ENCODE data around the gene TEAD1.
"Not testable (repeated sequence)": the region's sequence is repeated elsewhere in the genome, so short reads cannot be mapped to it uniquely, and the experiment has no call there.

The TEAD1 gene

DNA sequence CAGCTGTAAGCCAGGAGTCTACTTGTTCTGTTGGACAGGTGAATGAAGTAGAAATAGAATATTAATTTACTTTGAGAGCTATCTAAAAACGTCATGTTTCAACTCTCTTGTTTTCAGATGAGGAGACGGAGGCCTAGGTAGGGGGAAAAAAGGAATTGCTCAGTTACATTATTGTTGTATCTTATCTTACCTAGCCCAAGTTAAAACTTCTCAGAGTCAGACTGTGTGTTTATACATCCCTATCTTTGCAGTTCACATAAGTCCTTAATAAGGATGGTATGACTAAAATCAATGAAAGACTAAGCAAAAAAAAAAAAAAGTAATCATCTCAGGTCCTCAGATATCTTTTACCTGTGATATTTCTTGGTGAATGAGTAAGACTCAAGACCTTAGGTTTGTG, 62.8 kb downstream of the TEAD1 start:
- DNase-seq (ENCODE audit: low read depth), result no peak

- DNase-seq (ENCODE audit: low read depth), result no peak
Measured at GRCh38 chr11:12741671-12742216, 67.5 kb downstream of the TEAD1 start.

DNA sequence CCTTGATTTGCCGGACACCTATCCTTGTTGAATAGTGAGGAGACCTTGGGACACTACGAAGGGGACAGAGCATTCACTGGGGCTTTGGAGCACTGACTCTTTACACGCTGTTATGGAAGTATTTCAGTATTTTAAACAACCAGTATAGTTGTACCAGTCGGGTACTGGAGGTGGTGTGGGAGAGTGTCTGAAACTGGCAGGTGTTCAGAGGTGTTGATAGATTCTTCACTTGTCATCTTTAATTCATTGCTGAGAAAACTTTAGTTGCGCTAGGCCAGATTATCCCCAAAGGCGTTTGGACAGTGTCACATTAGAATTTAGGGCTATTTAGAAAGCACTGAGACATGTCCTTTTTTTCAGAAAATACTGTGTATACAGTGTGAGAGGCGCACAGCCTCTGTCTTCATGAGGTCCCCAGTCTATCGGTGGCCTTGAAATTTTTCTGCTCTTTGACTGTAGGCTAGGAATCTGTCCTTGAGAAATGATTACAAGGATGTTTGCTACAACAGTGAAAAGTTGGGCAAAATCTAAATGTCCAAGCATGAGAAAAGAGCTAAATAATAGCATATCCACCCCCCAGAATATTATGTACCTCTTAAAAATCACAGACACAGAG, 69.7 kb downstream of the TEAD1 start:
- DNase-seq (ENCODE audit: low read depth), result no peak

DNA sequence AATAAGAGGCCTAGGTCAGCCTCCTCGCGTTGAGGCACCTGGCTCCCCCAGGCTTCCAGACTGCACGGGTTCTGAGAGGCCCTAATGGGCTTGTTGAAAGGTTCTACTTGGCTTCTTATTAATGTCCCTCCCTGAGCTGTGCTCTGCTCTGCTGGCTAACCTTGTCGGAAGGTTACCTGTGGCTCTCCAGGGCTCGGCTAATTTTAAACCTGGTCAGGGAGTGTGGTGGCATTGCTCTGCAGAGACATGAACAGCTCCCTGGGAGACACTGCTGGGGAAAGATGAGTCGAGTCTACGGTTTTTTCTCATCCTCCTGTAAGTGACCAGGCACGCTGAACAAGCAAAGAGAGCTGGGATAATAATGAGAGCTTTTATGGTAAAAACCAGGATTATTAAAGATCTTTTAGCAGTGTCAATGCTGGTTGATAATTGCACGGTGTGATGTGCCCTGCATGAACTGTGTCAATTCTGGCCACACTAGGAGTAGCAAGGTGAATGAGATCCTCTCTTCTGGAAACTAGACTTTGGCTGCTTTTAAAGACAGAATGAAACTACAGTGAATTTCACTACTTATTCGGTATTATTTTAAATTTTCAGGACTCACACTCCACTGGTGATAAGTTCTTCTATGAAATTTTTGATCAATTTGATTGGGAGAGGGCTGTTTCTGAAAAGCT, 70.7 kb downstream of the TEAD1 start:
- DNase-seq (ENCODE audit: low read depth), result no peak

GRCh38 chr11:12745787-12746186, 71.6 kb downstream of the TEAD1 start:
- no peak for DNase-seq (ENCODE audit: low read depth)

DNA sequence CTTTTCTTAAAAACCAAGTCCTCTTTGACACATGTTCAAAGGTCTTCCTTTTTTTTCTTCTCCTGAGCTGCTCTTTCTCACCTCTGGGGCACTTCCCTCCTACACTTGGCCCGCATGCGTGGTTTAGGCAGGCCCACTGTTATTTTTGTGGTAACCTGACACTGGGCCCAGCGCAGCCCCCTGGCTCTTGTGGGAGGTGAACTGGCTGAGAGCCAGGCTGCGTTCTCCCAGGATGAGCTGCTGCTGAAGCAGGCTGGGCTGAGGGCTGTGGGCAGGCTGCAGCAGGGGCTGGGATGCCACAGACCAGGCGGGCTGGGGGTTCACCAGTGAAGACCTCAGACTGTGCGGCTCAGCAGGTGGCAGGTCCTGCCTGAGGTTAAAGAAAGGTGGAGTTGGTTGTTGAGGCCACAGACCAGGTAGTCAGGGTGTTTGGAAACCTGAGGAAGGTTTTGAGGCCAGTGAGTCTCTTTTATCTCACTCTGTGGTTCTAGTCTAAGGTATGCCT, 72.4 kb downstream of the TEAD1 start:
- DNase-seq (ENCODE audit: low read depth), result no peak

DNA sequence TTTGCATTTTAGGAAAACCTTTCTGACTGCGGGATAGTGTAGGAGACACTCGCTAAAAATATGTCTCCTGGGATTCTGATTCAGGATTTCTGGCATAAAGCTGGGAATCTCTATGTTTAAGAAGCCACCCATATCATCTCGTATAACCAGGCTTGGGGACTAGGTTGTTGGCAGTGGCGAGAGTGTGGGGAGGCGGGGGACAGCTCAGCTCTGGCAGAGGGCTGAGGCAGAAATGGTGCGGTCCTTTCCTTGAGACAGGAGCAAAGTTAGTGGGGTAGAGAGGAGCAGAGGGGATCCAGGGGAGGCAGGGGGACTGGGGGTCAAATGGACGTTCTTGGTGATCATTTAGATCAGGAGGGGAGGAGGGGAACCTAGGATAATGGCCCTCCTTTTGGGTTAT, 74.3 kb downstream of the TEAD1 start:
- no peak for DNase-seq (ENCODE audit: low read depth)

DNA sequence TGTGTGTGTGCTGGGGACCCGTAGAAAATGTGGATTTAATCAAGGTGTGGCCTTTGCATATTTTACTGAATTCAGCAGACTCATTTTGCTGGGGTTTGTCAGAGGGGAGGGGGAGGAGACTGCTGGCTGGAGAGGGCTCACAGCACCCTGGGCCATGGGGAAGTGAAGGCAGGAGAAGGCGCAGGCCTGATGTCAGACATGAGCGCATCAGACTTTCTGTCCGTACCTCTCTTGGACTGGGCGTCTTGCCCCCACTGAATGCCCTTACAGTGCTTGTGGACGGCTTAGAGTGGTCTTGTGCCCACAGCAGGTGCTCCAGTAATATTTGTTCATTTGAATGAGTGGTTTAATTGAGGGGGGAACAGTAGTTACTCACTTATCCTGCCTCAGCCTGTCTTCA, 75.2 kb downstream of the TEAD1 start:
- no peak for DNase-seq (ENCODE audit: low read depth)

DNA sequence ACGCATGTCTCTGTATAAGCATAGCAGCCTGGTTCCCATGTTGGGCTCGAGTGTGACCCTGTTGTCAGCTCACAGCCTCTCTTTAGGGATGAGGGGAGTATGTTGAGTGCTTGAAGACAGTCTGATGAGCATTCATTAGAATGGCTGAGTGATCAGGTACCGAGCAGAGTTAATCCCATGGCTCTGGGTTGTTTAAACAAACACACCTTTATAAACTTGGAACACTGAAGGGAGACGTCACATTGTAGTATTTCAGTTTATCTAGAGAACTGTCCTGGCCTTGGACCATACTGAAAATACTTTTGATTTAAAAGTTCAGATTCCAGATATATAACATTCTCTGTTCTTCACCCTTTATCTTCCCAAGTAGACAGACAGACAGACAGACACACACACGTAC, 76.0 kb downstream of the TEAD1 start:
- DNase-seq (ENCODE audit: low read depth), result no peak

DNA sequence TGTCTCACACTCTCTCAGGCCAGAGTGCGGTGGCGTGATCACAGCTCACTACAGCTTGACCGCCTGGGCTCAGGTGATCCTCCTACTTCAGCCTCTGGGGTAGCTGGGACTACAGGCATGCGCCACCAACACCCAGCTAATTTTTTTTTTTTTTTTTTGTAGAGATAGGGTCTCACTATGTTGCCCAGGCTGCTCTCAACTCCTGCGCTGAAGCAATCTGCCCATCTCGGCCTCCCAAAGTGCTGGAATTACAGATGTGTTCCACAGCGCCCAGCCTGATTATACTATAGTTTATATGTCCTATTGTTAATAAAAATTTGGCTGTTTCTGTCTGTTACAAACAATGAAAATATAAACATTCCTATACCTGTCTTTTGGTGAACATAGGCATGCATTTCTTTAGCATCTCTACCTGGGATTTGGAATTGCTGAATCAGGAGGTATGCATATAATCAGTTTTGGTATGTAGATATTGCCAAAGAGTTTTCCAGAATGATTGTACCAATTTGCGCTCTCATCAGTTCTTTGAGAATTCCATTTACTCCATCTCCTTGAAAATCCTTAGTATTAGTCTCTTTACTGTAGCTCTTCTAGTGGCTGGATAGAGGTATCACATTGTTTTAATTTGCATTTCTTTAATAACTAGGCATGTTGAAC, 78.8 kb downstream of the TEAD1 start:
- no peak for DNase-seq (ENCODE audit: low read depth)

DNA sequence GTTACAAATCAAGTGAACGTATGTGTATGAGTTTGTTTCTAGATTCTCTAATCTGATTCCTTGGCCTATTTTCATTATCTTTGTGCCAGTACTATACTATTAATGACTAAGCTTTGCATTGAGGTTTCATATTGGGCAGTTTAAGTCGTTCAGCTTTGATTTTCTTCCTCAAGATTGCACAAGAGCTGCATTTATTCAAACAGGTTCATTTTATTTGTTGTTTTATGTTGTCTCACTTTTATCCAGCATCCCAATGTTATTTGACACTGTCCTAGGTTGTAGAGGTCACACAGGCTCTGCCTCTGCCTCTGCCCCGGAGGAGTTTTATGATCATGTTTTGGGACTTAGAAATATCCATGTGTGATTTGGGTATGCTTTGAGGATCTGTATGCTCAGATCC, 79.8 kb downstream of the TEAD1 start:
- no peak for DNase-seq (ENCODE audit: low read depth)

- DNase-seq (ENCODE audit: low read depth), result no peak
Measured at GRCh38 chr11:12754582-12755234, 80.5 kb downstream of the TEAD1 start.

- DNase-seq (ENCODE audit: low read depth), result no peak
Measured at GRCh38 chr11:12755510-12756453, 81.6 kb downstream of the TEAD1 start.

GRCh38 chr11:12756454-12756806, 82.2 kb downstream of the TEAD1 start:
- no peak for DNase-seq (ENCODE audit: low read depth)

DNA sequence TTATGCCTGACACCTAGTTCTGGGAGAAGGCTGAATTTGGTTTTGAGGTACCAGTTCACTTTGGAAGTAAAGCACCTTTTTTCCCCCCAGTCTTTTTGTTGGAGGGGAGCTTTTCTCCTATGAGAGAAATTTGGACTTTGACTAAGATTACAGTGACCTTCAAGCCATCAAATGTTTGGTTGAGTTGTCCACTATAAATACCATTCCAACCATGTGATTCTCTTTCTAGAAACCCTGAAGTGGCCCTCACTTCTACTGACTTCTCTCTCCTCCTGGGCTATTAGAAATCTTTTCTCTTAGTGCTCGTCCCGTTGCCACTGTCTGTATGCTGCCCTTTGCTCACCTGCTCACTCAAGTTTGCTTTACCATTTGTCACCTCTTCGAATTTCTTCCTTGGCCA, 82.6 kb downstream of the TEAD1 start:
- no peak for DNase-seq (ENCODE audit: low read depth)

GRCh38 chr11:12757416-12757815, 83.2 kb downstream of the TEAD1 start:
- DNase-seq (ENCODE audit: low read depth), result no peak

GRCh38 chr11:12758117-12758516, 83.9 kb downstream of the TEAD1 start:
- not testable (repeated sequence) for DNase-seq (ENCODE audit: low read depth)

- DNase-seq (ENCODE audit: low read depth), result no peak
Measured at GRCh38 chr11:12761029-12761428, 86.8 kb downstream of the TEAD1 start.

DNA sequence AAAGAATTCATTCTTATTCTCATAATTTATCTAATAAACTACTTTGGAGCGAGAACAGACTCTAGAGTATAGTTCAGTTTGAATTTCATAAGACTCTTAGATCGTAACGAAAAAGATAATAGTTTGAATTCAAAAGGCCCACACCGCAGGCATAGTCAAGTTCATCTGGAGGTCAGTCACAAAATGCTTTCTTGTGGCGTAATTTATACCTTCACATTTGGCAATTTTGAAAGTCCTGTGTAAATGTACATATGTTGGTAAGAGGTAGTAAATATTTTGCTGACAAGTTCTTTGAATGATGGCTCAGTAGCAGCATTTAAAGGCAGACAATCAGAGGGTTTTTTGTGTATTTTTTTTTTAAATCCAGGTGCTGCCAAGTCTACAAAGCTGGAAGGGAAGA, 88.1 kb downstream of the TEAD1 start:
- no peak for DNase-seq (ENCODE audit: low read depth)

GRCh38 chr11:12762696-12763324, 88.6 kb downstream of the TEAD1 start:
- no peak for DNase-seq (ENCODE audit: low read depth)
